ENCODE measurements around the gene BMPR1B.

DNA sequence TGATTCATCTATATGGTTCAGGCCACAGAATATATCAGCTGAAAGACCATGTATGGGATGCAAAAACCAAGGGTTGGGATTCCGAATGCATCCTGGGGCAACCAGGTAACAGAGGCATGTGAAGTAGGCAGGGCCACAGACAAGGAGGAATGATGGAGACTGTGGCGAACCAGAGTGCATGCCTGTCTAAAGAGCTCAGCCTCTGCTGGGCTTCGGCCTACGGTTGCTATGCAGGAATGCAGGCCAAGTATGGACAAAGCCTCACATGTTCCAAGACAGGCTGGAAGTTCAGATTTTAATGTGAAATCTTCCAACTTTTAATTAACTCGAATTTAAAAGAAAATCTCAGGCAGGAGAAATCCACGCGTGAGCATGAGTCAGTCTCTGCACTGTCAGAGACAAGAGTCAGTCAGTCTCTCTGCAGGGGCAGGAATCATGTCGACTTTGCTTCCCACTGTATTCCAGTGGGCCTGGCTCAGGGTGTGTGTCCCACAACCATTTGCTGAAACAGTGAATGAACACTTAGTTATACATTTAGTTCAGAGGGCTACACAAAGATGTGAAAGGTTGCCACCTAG is 446.6 kb downstream of the BMPR1B start:
- TF ChIP-seq, protein P1, sequence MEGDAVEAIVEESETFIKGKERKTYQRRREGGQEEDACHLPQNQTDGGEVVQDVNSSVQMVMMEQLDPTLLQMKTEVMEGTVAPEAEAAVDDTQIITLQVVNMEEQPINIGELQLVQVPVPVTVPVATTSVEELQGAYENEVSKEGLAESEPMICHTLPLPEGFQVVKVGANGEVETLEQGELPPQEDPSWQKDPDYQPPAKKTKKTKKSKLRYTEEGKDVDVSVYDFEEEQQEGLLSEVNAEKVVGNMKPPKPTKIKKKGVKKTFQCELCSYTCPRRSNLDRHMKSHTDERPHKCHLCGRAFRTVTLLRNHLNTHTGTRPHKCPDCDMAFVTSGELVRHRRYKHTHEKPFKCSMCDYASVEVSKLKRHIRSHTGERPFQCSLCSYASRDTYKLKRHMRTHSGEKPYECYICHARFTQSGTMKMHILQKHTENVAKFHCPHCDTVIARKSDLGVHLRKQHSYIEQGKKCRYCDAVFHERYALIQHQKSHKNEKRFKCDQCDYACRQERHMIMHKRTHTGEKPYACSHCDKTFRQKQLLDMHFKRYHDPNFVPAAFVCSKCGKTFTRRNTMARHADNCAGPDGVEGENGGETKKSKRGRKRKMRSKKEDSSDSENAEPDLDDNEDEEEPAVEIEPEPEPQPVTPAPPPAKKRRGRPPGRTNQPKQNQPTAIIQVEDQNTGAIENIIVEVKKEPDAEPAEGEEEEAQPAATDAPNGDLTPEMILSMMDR (IDR thresholded peaks at IDR 0.05 in 2 of 3, conservative IDR thresholded peaks at IDR 0.05 in 1 of 3; ENCODE audit: insufficient read depth in 2 of 3, low read depth in 1 of 3, low read length in 3 of 3), result no peak
- TF ChIP-seq ZNF444 (CRISPR knock-in tag; IDR thresholded peaks at IDR 0.05), result no peak
- TF ChIP-seq, protein P2, sequence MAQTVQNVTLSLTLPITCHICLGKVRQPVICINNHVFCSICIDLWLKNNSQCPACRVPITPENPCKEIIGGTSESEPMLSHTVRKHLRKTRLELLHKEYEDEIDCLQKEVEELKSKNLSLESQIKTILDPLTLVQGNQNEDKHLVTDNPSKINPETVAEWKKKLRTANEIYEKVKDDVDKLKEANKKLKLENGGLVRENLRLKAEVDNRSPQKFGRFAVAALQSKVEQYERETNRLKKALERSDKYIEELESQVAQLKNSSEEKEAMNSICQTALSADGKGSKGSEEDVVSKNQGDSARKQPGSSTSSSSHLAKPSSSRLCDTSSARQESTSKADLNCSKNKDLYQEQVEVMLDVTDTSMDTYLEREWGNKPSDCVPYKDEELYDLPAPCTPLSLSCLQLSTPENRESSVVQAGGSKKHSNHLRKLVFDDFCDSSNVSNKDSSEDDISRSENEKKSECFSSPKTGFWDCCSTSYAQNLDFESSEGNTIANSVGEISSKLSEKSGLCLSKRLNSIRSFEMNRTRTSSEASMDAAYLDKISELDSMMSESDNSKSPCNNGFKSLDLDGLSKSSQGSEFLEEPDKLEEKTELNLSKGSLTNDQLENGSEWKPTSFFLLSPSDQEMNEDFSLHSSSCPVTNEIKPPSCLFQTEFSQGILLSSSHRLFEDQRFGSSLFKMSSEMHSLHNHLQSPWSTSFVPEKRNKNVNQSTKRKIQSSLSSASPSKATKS (CRISPR knock-in tag; IDR thresholded peaks at IDR 0.05), result no peak
